Hypothalamus (tissue), 51 donors: ENCODE measurements around the gene AKR1C1.
"Not testable (repeated sequence)": the region's sequence is repeated elsewhere in the genome, so short reads cannot be mapped to it uniquely, and the experiment has no call there.

Source experiments
- DNase-seq, 51 donors: peaks; one replicate each; lab custom pipeline; 2025; lab: John Stamatoyannopoulos, UW

Gene AKR1C1

GRCh38 chr10:4981722-4982471, 18.7 kb downstream of the AKR1C1 start:
- DNase-seq: no peak

GRCh38 chr10:4982764-4983226, 19.6 kb downstream of the AKR1C1 start:
- no peak for DNase-seq

GRCh38 chr10:4983615-4984216, 20.5 kb downstream of the AKR1C1 start:
- no peak for DNase-seq

- no peak for DNase-seq
These were observed 21.0 kb downstream of the AKR1C1 start for GRCh38 chr10:4984223-4984622.

GRCh38 chr10:4984971-4985594, 21.9 kb downstream of the AKR1C1 start:
- no peak for DNase-seq

GRCh38 chr10:4988000-4988641, 24.9 kb downstream of the AKR1C1 start:
- not testable (repeated sequence) for DNase-seq

- DNase-seq: no peak
These were observed 27.0 kb downstream of the AKR1C1 start for GRCh38 chr10:4990217-4990616.

GRCh38 chr10:4991463-4991862, 28.2 kb downstream of the AKR1C1 start:
- not testable (repeated sequence) for DNase-seq

- DNase-seq: not testable (repeated sequence)
These were observed 29.3 kb downstream of the AKR1C1 start for GRCh38 chr10:4992564-4992963.

- DNase-seq: not testable (repeated sequence)
These were observed 31.0 kb downstream of the AKR1C1 start for GRCh38 chr10:4994260-4994659.

- no peak for DNase-seq
These were observed 35.5 kb downstream of the AKR1C1 start for GRCh38 chr10:4998671-4999070.

GRCh38 chr10:5002013-5002727, 39.0 kb downstream of the AKR1C1 start:
- DNase-seq: no peak

- not testable (repeated sequence) for DNase-seq
These were observed 40.2 kb downstream of the AKR1C1 start, which contains the start of gene AKR1C2 for GRCh38 chr10:5003127-5004029. AKR1C2 (minus strand) TSS chr10:5003857; CDS start chr10:5003835, 22 bp downstream.

- DNase-seq: not testable (repeated sequence)
These were observed 40.8 kb downstream of the AKR1C1 start for GRCh38 chr10:5004030-5004385.

- not testable (repeated sequence) for DNase-seq
These were observed 41.3 kb downstream of the AKR1C1 start for GRCh38 chr10:5004501-5004900.

- DNase-seq: not testable (repeated sequence)
These were observed 45.8 kb downstream of the AKR1C1 start for GRCh38 chr10:5008857-5009548.

GRCh38 chr10:5010043-5010442, 46.8 kb downstream of the AKR1C1 start:
- not testable (repeated sequence) for DNase-seq

- not testable (repeated sequence) for DNase-seq
These were observed 48.2 kb downstream of the AKR1C1 start for GRCh38 chr10:5011392-5011791.

- no peak for DNase-seq
These were observed 49.4 kb downstream of the AKR1C1 start for GRCh38 chr10:5012595-5012994.
